Activated gamma-delta T cell treated with anti-CD3 and anti-CD28 coated beads, Interleukin-2, amount 50 U/mL, for 16 hours (primary cell): ENCODE measurements around the gene STAG3.
"Not testable (repeated sequence)": the region's sequence is repeated elsewhere in the genome, so short reads cannot be mapped to it uniquely, and the experiment has no call there.

Experiments used
- DNase-seq: peaks from one replicate; pipeline ENCODE4 v3.0.0-alpha.2; 2020; ENCODE audit warnings: low read depth

Gene STAG3

GRCh38 chr7:100173806-100174495, 3.8 kb upstream of the STAG3 start:
- no peak for DNase-seq

DNA sequence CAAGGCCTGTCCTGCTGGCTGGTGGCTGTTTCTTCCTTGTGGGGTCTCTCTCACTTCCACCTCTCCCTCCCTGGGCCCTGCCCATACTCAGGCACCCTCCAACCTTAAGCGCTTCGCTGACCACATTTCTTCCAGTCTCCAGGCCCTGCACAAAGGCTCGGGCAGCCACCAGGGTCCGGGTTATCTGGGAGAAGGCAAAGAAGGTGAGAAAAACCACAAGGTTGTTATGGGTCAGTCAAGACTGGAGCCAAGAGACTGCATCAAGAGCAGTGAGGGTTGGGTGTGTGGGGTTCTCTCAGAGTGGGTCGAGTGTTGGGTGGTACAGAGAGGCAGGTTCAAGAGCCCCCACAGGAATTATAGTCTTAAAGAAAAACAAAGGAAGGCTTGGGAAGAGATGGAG, 3.1 kb upstream of the STAG3 start:
- DNase-seq: no peak

DNA sequence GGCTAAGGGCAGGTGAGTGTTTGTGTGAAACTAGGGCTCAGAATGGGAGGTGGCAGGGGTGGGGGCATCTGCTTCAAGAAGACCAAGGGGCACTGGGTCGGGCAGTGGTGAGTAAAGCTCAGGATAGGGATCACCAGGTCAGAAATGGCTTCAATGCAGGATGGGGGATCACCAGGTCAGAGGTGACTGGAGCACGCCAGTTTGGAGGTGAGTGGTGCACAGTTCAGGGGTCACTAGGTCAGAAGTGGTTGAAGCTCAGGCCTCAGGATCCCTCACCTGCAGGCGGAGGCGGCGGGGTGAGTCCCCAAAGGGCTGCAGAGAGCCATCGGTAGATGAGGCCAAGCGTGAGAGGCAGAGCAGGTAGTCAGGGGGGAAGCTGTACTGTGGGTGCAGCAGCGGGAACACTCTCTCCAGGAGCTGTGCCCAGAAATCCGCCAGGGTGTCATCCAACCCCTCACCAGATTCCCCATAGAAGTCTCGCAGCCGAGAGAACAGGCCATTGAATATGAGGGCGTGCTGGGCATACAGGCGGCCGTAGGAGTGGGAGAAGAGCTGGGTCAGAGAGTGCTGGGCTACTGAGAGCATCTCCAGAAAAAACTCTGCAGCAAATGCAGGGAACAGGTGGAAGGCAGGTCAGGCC, 2.3 kb upstream of the STAG3 start:
- DNase-seq: no peak

- no peak for DNase-seq
Observed at GRCh38 chr7:100176096-100177044, 1.3 kb upstream of the STAG3 start.

DNA sequence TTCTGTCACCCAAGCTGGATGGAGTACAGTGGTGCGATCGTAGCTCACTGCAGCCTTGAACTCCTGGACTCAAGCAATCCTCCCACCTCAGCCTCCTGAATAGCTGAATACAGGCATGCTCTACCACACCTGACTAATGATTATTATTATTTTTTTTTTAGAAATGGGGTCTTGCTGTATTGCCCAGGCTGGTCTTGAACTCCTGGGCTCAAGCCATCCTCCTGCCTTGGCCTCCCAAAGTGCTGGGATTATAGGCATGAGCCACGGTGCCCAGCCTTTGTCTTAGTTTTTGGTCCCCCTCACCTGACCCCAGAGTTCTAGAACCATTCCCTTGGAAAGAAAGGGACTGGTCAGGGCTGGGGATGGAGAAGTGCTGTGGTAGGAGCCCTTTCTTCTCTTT, 2.4 kb downstream of the STAG3 start:
- DNase-seq: not testable (repeated sequence)

DNA sequence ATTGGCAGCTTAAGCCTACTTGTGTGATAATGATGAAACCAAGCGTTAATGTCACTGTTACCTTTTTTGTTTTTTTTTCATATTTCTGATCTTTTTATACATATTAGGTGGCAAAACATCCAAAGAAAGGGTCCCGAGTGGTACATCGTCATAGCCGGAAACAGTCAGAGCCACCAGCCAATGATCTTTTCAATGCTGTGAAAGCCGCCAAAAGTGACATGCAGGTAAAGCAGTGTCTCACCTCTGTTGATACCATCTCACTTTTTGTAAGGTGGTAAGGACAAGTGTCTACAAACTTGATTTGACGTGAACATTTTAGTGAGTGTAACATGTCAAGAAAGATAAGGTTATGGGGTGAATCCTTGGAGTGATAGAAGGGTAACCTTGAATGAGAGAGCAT, 4.9 kb downstream of the STAG3 start:
- DNase-seq: not testable (repeated sequence)

- not testable (repeated sequence) for DNase-seq
Observed at GRCh38 chr7:100183090-100183489, 5.4 kb downstream of the STAG3 start.

- DNase-seq: no peak
Observed at GRCh38 chr7:100185726-100186125, 8.0 kb downstream of the STAG3 start.

DNA sequence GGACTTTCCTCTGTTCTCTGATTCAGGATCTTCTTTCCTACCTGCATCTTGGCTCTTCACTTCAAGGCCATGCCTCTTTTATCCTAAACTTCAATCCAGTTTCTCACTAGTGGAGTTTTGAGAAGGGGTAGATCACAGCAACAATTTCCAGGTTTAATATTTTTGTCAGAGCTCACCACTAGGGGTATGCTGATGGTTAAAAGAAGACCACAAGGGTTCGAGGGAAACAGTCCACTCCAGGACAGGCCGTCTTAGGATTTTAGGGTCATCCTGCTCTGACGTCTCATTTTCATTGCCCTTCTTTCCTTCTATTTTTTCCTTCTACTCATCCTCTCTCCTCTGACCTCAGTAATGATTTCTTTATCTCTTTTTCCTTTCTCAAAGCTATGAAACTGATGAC, 11.3 kb downstream of the STAG3 start:
- no peak for DNase-seq

- DNase-seq: no peak
Observed at GRCh38 chr7:100190048-100190711, 12.5 kb downstream of the STAG3 start.

DNA sequence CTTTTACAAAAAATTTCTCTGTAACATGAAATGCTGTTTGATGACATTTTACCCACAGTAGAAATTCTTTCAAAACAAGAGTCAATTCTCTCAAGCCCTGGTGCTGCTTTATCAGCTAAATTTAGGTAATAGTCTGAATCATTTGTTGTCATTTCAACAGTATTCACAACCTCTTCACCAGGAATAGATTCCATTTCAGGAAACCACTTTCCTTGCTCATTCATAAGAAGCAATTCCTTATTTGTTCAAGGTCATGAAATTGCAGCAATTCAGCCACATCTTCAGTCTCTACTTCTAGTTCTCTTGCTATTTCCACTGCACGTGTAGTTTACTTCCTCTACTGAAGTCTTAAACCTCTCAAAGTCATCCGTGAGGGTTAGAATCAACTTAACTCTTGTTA, 14.1 kb downstream of the STAG3 start:
- DNase-seq: no peak

- DNase-seq: not testable (repeated sequence)
Observed at GRCh38 chr7:100192281-100192862, 14.7 kb downstream of the STAG3 start.

GRCh38 chr7:100192969-100193368, 15.3 kb downstream of the STAG3 start:
- no peak for DNase-seq

DNA sequence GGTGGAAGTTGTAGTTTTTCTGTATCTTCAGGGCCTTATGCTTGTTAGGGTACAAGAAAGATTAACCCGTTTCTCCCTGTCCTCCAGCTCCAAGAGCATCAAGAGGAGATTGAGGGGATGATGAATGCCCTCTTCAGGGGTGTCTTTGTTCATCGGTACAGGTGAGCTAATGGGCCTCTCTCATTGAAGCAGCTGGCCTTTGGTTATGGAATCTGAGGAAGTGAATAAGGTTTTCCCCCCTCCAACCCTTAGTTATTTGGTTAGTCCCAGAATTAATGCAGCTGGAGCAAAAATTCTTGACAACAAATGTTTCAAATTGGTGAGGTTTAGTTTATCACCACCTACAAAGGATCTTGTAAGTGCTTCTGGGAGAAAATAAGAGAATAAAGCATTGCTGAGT, 17.5 kb downstream of the STAG3 start:
- no peak for DNase-seq

- DNase-seq: not testable (repeated sequence)
Observed at GRCh38 chr7:100195901-100196322, 18.2 kb downstream of the STAG3 start.

DNA sequence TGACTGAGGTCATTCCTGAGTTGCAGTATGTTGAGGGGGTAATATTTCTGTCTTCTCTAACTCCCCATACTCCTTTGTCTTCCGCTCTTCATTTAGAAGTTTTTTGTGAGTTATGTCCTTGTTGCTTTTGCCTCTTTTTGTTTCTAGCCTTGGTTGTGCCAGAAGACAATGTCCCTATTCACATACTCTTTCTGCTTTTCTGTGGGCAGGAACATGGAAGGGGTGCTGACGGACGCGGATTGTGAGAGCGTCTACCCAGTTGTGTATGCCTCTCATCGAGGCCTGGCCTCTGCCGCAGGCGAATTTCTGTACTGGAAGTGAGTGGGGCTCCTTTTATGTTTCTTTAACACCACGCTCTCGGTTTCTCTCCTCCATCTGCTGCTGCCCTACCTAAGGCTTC, 20.5 kb downstream of the STAG3 start:
- no peak for DNase-seq

DNA sequence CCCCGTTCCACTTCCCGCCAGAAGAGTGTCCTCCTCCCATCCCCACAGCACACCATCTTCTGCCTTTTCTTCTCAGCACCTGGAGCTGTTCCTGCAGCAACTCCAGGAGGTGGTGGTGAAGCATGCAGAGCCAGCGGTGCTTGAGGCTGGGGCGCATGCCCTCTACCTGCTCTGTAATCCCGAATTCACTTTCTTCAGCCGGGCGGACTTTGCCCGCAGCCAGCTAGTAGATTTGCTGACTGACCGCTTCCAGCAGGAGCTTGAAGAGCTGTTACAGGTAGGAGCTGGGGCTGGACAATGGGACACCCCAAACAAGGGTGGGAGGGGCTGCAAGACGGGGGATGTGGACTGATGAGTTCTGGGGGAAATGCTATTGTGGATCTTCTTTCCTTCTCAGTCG, 23.0 kb downstream of the STAG3 start:
- no peak for DNase-seq

DNA sequence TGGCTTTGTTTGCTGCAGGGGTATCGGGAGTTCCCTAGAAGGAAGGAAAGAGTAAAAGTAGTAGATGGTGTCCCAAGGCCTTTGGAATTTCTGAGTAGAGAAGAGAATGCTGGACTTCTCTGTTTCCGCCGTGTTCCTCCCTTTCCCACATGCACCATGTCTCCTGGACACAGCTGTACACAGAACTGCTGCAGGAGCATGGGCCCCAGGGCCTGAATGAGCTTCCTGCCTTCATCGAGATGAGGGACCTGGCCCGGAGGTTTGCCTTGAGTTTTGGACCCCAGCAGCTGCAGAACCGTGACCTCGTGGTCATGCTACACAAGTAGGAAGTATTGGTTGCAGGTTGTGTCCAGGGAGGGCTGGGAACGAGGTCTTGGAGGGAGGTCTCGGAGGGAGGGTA, 26.7 kb downstream of the STAG3 start:
- no peak for DNase-seq

- DNase-seq: no peak
Observed at GRCh38 chr7:100208911-100209408, 31.2 kb downstream of the STAG3 start.

GRCh38 chr7:100209493-100209892, 31.8 kb downstream of the STAG3 start:
- DNase-seq: no peak

- no peak for DNase-seq
Observed at GRCh38 chr7:100210805-100211204, 33.1 kb downstream of the STAG3 start.

GRCh38 chr7:100211342-100211780, 33.6 kb downstream of the STAG3 start:
- no peak for DNase-seq
